ENCODE measurements around the gene GNPDA1. TPM values are rescaled to one million over a fixed set of nuclear protein-coding genes. Genes with fewer than 3 reads are reported as not detected.

The GNPDA1 gene
- total and polyA plus RNA-seq, 9 of the 15 experiments (the other 6 are each of a cell fraction or from before 2014, with no cell fraction given) = 14.1 to 145 (median 52.2) TPM

GRCh38 chr5:142012792-142013388, at the start of gene GNPDA1 (continued):
- TF ChIP-seq, protein P1, sequence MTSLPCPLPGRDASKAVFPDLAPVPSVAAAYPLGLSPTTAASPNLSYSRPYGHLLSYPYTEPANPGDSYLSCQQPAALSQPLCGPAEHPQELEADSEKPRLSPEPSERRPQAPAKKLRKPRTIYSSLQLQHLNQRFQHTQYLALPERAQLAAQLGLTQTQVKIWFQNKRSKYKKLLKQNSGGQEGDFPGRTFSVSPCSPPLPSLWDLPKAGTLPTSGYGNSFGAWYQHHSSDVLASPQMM (CRISPR knock-in tag; IDR thresholded peaks at IDR 0.05) = no peak
- no peak for TF ChIP-seq TAF15 (IDR thresholded peaks at IDR 0.05; ENCODE audit: low read depth, low read length)
- TF ChIP-seq NUFIP1 (IDR thresholded peaks at IDR 0.05; ENCODE audit: partially characterized antibody) = no peak
- no peak for TF ChIP-seq ATF1 (CRISPR knock-in tag; IDR thresholded peaks at IDR 0.05)
- no peak for TF ChIP-seq ATF1 (tag; IDR thresholded peaks at IDR 0.05)
- TF ChIP-seq ZNF668 (CRISPR knock-in tag; IDR thresholded peaks at IDR 0.05) = no peak
- TF ChIP-seq ZHX1 (conservative IDR thresholded peaks at IDR 0.05; ENCODE audit: low read length) = no peak
- no peak for TF ChIP-seq EHMT2 (IDR thresholded peaks at IDR 0.05)
- TF ChIP-seq FOXK1 (CRISPR knock-in tag; IDR thresholded peaks at IDR 0.05; ENCODE audit: borderline replicate concordance) = no peak
- no peak for TF ChIP-seq MCM7 (IDR thresholded peaks at IDR 0.05)
- TF ChIP-seq EZH2 (IDR thresholded peaks at IDR 0.05; ENCODE audit: borderline replicate concordance, low read depth, low read length) = no peak
- TF ChIP-seq POLR2AphosphoS5 (IDR thresholded peaks at IDR 0.05; ENCODE audit: control insufficient read depth, insufficient read depth, low read depth, low read length) = peak; percentile 78
- TF ChIP-seq, protein P2, sequence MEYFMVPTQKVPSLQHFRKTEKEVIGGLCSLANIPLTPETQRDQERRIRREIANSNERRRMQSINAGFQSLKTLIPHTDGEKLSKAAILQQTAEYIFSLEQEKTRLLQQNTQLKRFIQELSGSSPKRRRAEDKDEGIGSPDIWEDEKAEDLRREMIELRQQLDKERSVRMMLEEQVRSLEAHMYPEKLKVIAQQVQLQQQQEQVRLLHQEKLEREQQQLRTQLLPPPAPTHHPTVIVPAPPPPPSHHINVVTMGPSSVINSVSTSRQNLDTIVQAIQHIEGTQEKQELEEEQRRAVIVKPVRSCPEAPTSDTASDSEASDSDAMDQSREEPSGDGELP (CRISPR knock-in tag; IDR thresholded peaks at IDR 0.05; ENCODE audit: borderline replicate concordance) = peak; percentile 61; the same call in 1 of the 2 replicates
- TF ChIP-seq ZEB2 (IDR thresholded peaks at IDR 0.05) = no peak
- TF ChIP-seq CTBP1 (IDR thresholded peaks at IDR 0.05; ENCODE audit: borderline replicate concordance) = peak; percentile 42; the same call in 1 of the 2 replicates
- TF ChIP-seq ZNF24 (IDR thresholded peaks at IDR 0.05) = no peak
- no peak for TF ChIP-seq POLR3A (IDR thresholded peaks at IDR 0.05; ENCODE audit: borderline replicate concordance, extremely low read depth, insufficient read depth, insufficient read length)
- peak; percentile 26; the same call in 1 of the 2 replicates for TF ChIP-seq CREM (IDR thresholded peaks at IDR 0.05; ENCODE audit: low read depth)
- peak; percentile 67; the same call in 1 of the 2 replicates for TF ChIP-seq THAP12 (CRISPR knock-in tag; IDR thresholded peaks at IDR 0.05)
- TF ChIP-seq, protein P3, sequence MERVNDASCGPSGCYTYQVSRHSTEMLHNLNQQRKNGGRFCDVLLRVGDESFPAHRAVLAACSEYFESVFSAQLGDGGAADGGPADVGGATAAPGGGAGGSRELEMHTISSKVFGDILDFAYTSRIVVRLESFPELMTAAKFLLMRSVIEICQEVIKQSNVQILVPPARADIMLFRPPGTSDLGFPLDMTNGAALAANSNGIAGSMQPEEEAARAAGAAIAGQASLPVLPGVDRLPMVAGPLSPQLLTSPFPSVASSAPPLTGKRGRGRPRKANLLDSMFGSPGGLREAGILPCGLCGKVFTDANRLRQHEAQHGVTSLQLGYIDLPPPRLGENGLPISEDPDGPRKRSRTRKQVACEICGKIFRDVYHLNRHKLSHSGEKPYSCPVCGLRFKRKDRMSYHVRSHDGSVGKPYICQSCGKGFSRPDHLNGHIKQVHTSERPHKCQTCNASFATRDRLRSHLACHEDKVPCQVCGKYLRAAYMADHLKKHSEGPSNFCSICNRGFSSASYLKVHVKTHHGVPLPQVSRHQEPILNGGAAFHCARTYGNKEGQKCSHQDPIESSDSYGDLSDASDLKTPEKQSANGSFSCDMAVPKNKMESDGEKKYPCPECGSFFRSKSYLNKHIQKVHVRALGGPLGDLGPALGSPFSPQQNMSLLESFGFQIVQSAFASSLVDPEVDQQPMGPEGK (CRISPR knock-in tag; IDR thresholded peaks at IDR 0.05; ENCODE audit: borderline replicate concordance) = no peak
